Activated naive CD8-positive, alpha-beta T cell treated with anti-CD3 and anti-CD28 coated beads, Interleukin-2, amount 10 ng/mL, durations not matched to agents 7 days and 5 days (primary cell): ENCODE measurements around the gene F11R. TPM values are rescaled to one million over a fixed set of nuclear protein-coding genes. Genes with fewer than 3 reads are reported as not detected.
A peak's percentile ranks its signal among the peaks of the same experiment; 100 is the strongest.

ENCODE experiments used
- ATAC-seq: fragments of 150-1000 bp; cut with Tn5 transposase; one replicate; pipeline ENCODE4 v1.10.0; 2021; ENCODE audit warnings: low read depth, moderate library complexity
- POLR2A ChIA-PET: fragments of 350-600 bp; sonication (Branson Sonifier 250); formaldehyde crosslinking; loops from one replicate; lab custom pipeline; 2021; ENCODE audit warnings: antibody characterized with exemption; lab: Charles Lee
- DNase-seq: peaks from one replicate; pipeline ENCODE4 v3.0.0; 2021
- H3K27ac Mint-ChIP-seq: one replicate; pipeline ENCODE4 v1.8.0; 2022; ENCODE audit warnings: mild to moderate bottlenecking, mixed read lengths
- H3K27me3 Mint-ChIP-seq: one replicate; pipeline ENCODE4 v1.8.0; 2022; ENCODE audit warnings: mild to moderate bottlenecking, moderate library complexity, mixed read lengths
- H3K36me3 Mint-ChIP-seq: one replicate; pipeline ENCODE4 v1.8.0; 2021; ENCODE audit warnings: mild to moderate bottlenecking, mixed read lengths
- H3K4me1 Mint-ChIP-seq: one replicate; pipeline ENCODE4 v1.8.0; 2021; ENCODE audit warnings: mixed read lengths
- H3K4me3 Mint-ChIP-seq: one replicate; pipeline ENCODE4 v1.8.0; 2022; ENCODE audit warnings: mild to moderate bottlenecking, moderate library complexity, mixed read lengths
- H3K9me3 Mint-ChIP-seq: one replicate; pipeline ENCODE4 v1.8.0; 2021; ENCODE audit warnings: mixed read lengths
- total RNA-seq, 2 experiments: library from RNA; stranded (reverse); gene quantifications; one replicate each; pipeline ENCODE4 v1.2.3, GENCODE V29; 2021

Gene F11R
- total RNA-seq, 2 experiments from 2014 or later: 28.5 to 35.9 TPM

DNA sequence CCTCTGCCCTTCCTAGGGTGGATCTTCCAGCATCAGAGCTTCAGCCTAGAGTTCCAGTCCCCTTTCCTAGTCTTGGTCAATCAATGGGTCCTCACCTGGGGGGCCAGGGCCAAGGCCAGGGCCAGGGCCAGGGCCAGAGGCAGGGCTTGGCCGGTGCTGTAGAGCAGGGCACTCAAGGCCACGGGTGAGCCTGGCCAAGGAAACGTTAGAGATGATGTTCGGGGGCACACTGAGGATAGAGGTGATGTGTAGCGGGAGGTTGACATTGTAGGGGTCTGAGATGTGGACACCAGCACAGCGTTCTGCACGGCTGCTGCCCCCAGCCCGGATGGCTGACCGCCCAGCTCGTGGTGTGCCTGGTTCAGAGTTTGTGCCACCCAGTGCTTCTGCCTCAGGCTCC lies 30.3 kb upstream of the F11R start:
- DNase-seq (no peak), ATAC-seq (no peak)
- no peak overlapping the region for H3K27ac Mint-ChIP-seq
- POLR2A ChIA-PET: interaction anchor here (0.7 to 1.5 kb wide), 3 partner anchors 9 to 18 kb away, joined by 3 to 4 read pairs (median 4); partner anchors contain the start of gene ARHGAP30
- H3K27me3 Mint-ChIP-seq: no peaks in the 10 kb centered on the region
- H3K9me3 Mint-ChIP-seq: no peaks in the 10 kb centered on the region
- H3K36me3 Mint-ChIP-seq: peaks cover 35% of the 10 kb centered on the region
- H3K4me3 Mint-ChIP-seq: no peak overlapping the region
- peaks cover 29% of the 10 kb centered on the region for H3K4me1 Mint-ChIP-seq

DNA sequence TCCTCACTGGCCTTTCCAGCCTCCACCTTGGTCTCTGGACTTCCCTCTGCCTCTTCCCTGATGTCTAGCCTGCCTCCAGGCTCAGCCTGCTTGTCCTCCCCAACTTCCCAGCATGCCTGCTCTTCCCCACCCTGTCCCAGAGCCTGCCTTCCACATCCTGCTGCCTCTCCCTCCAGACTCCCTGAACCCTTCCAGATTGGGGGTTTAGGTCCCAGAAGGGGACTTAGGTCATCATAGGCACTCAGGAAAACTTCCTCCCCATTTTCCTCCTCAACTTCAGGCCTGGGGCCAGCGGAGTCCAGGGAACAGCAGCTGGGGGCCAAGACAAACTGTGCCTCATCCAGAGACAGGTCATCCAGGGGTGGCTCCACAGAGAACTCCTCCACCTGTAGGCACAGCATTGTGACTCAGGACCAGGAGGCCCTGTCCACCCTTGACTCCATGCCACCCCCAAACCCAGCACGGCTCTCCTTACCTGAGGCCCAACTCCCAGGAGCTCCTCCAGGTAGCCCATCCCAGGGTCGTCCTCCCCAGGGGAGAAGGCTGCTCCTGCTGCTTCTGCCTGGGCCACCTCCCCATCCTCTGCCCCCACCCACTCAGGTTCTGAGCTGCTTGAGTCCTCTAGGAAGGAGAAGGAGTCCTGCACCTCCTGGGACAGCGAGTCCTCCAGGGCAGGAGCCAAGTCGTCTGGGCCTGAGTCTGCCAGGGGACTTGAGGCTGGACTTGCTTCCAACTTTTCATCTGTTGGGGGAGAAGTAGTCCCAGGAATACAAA lies 28.2 kb upstream of the F11R start:
- Mint-ChIP-seq H3K9me3 (no peaks in the 10 kb centered on the region), H3K4me3 (no peak overlapping the region), H3K27me3 (no peaks in the 10 kb centered on the region), H3K36me3 (peaks cover 31% of the 10 kb centered on the region), H3K27ac (peak overlapping the region; percentile 66), H3K4me1 (peaks cover 31% of the 10 kb centered on the region)
- DNase-seq: no peak
- POLR2A ChIA-PET: interaction anchor here (1.2 to 1.4 kb wide), 3 partner anchors 13 to 48 kb away, joined by 4 to 8 read pairs (median 7); partner anchors contain the start of gene ARHGAP30
- ATAC-seq: no peak

DNA sequence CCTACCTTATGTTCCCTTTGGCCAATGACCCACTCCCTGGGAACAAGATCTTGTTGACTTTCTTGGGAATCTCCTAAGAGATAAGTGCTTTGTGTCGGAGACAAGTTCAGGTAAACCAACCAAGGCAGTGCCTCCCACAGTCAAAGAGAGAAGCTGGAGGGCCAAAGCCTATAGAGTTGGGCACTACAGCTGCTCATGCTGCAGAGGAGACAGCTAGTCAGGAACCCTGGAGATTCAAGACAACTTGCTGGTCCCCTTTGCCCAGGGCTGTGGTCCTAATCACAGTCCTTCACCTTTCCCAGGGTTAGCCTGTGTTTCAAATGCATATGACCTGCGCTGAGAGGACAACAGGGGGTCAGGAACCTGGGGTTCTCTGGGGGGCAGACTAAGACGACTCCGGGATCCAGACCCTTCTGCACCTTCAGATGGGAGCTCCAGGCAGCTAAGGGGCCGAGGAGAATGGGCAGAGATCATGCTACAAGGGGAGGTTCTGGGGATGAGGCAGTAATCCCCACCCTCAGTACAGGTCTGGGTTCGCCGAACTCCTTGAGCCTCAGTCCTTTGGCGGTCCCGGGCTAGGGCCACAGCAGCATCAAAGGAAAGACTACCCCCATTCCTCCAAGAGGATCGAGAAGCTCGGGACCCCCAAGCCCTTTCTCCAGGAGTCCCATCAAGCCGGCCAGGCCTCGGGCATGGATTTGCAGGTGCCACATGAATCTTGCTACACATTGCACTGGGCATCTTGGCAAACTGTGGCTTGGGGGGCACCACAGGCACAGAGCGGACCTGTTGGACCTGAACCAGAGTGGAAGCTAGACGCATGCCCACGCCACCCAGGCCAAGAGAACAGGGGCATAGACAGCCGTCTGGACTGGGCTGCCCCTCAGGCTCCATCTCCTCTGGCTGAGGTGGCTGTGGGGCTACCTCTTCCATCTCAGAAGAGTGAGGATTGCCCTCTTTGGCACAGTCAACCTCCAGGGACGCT lies 26.8 kb upstream of the F11R start:
- Mint-ChIP-seq H3K36me3 (peaks cover 27% of the 10 kb centered on the region), H3K27ac (peak overlapping the region; percentile 99), H3K4me3 (no peak overlapping the region), H3K27me3 (no peaks in the 10 kb centered on the region), H3K9me3 (no peaks in the 10 kb centered on the region), H3K4me1 (peaks cover 32% of the 10 kb centered on the region)
- DNase-seq: peak; percentile 37
- no peak for ATAC-seq
- POLR2A ChIA-PET: interaction anchor here (1.2 to 5.1 kb wide), 7 partner anchors 7 to 51 kb away, joined by 4 to 159 read pairs (median 18); partner anchors contain the start of genes ARHGAP30, F11R, KLHDC9 and TSTD1

DNA sequence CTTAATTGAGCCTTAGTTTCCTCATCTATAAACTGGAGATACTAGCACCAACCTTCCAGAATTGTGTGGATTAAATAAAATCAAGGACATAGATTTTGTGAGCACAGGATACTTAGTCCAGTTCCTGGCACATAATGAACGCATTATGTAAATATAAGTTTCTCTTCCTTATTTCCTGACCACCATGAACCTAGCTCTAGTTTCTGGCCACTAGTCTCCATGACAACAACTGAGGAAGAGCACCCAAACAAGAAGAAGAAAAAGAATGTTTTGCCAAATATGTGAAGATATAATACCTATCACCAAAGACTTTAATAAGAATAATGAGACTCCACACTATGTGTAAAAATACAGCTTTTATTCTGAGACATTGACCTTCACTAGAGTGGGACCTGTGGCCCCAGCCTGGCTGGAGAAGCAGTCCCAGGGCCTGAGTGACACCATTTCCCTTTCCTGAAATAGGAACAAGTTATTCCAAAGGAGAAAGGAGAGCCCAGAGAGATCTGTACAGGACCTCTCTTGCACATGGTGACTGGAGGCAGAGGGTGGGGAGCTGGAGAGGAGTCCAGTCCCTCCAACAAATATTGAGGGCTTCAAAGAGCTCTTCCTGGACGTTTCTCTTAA lies 25.8 kb upstream of the F11R start:
- Mint-ChIP-seq H3K27me3 (no peaks in the 10 kb centered on the region), H3K9me3 (no peaks in the 10 kb centered on the region), H3K4me3 (peak overlapping the region; percentile 93), H3K4me1 (peaks cover 33% of the 10 kb centered on the region), H3K36me3 (peaks cover 25% of the 10 kb centered on the region), H3K27ac (peak overlapping the region; percentile 99)
- ATAC-seq: no peak
- POLR2A ChIA-PET: interaction anchor here (0.6 to 5.1 kb wide), 16 partner anchors 8 to 130 kb away, joined by 3 to 159 read pairs (median 11); partner anchors contain the start of genes ARHGAP30, B4GALT3, DEDD and F11R
- no peak for DNase-seq

DNA sequence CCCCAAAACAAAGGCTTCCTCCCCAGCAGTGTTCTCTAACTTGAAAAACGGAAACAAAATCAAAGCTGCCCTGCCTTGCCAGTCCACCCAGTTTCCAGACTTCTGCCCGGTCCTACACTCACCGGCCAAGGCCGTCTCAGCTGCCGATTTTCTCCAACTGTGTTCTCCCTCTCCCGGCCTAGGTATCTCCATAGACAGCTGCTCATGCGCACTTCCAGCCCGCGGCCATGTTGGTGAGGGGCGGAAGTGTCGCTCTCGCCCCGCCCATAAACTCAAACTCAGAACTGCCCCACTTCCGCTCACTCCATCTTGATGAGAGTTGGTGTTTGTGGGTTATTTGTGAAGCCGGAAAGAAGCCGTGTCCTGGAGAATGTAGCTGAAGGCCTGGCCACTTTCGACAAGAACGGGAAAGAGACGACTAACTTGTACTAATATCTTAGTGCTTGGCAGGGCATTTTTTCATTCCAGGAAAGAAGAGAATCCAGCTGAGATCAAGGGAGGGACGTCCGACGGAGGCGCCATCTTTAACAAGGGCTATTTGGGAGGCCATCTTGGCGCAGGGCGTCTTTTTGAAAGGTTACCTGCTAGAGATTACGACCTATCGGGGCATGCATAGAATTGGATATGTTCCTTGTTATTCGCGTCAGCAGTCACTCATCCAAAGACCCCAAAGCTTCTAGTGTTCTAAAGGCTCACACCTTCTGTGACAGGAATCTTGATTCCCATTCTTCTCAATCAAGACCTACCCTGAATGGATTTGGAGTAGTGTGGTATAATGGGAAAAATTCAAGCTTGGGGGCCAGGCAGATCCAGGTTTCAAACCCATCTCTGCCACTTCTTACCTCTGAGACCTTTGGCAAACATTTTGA lies 25.0 kb upstream of the F11R start, which contains the start of gene USF1:
Gene USF1, minus strand, starts transcription at position 242 of the 869 bp plus-strand sequence. CDS start 2,702 bp downstream, outside the sequence.
- peak; percentile 93 for DNase-seq
- Mint-ChIP-seq H3K27ac (peak within 1 kb of the TSS; percentile 99), H3K4me1 (peaks cover 36% of the 10 kb centered on the region), H3K27me3 (no peaks in the 10 kb centered on the region), H3K4me3 (peak within 1 kb of the TSS; percentile 93), H3K9me3 (no peaks in the 10 kb centered on the region), H3K36me3 (peaks cover 27% of the 10 kb centered on the region)
- peak; percentile 73 for ATAC-seq
- POLR2A ChIA-PET: interaction anchor here (0.6 to 5.1 kb wide), 23 partner anchors 8 to 783 kb away, joined by 3 to 159 read pairs (median 5); partner anchors contain the start of genes ARHGAP30, B4GALT3, CD48 and DEDD

DNA sequence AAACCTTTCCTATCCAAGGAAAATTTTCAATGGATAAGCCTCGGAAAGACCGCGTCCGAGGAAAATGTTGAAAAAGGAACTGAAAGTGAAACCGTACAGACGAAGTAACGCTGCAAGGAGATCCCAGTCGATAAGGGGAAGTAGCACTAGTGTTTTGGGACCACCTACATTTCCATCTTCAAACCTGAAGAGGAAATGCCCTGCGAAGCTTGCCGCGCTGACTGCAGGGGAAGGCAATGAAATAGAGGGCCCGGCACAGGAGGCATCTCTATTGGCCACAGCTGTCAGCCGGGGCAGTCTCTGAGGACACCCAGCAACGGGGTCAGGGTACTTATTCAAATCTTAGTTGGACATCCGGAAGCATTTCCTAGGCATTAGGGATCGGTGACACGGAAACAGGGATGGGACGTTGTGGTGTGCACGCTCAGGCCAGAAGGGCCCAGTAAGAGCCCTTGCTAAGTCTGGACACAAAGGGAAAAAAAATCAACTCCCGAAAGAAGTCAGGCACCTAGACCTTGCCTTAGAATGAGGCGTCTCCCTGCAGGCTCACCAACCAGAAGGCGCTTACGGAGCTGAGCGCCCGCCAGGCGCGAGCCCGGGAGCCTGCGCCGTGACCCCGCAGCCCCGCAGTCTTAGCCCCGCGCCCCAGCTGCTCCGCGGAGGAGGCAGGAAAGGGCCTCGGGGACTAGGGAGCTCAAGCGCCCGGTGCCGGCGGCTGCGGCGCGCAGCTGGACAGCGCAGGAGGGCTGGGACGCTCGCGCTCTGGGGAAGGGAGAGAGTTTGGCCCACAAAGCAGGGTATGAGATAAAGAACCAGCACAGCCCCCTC lies 24.2 kb upstream of the F11R start:
- peak; percentile 65 for ATAC-seq
- Mint-ChIP-seq H3K4me1 (peaks cover 36% of the 10 kb centered on the region), H3K36me3 (peaks cover 31% of the 10 kb centered on the region), H3K27ac (peak overlapping the region; percentile 99), H3K4me3 (peak overlapping the region; percentile 93), H3K9me3 (no peaks in the 10 kb centered on the region), H3K27me3 (no peaks in the 10 kb centered on the region)
- peak; percentile 76 for DNase-seq
- POLR2A ChIA-PET: interaction anchor here (0.6 to 5.1 kb wide), 23 partner anchors 10 to 334 kb away, joined by 3 to 159 read pairs (median 5); partner anchors contain the start of genes ARHGAP30, B4GALT3, CD48 and DEDD

DNA sequence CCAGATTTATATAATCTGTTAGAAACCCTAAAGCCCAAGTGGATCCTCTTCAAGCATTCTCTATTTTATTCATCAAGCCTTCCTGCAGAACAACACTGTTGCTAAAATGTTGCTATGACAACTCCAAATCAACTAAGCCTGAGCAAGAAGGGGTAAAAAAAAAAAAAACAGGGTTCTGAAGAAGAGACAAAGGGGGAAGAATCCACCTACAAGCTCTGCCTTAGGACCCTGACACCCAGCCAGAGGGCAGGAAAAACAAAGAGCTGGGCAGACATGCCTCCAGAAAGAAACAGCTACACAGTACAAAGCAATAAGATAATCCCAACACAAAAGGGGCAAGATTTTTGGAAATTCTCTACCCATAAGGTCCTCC lies 23.6 kb upstream of the F11R start:
- H3K4me3 Mint-ChIP-seq: peak overlapping the region; percentile 93
- H3K27ac Mint-ChIP-seq: peak overlapping the region; percentile 99
- POLR2A ChIA-PET: interaction anchor here (0.6 to 5.1 kb wide), 15 partner anchors 11 to 331 kb away, joined by 3 to 159 read pairs (median 7); partner anchors contain the start of genes ARHGAP30, B4GALT3, DEDD and F11R
- H3K4me1 Mint-ChIP-seq: peaks cover 39% of the 10 kb centered on the region
- ATAC-seq: no peak
- no peaks in the 10 kb centered on the region for H3K9me3 Mint-ChIP-seq
- peaks cover 30% of the 10 kb centered on the region for H3K36me3 Mint-ChIP-seq
- H3K27me3 Mint-ChIP-seq: no peaks in the 10 kb centered on the region
- DNase-seq: no peak

DNA sequence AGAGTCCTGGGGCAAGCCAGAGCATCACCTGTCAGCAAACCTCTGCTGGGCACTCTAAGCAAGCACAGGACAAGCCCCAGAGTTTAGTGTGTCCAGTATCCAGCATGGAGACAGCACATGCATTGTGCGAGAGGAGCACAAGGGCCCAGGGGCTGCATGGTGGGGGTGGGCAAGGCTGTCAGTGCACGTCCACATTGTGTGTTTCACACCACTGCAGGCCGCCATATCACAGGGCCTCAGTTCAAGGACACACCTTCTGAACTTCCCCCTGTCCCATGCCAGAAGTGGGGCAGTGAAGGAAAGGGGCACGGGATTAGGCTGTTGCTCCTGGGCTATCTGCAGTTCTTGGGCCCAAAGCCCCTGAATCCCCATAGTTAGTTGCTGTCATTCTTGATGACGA lies 18.6 kb upstream of the F11R start:
- H3K36me3 Mint-ChIP-seq: peaks cover 26% of the 10 kb centered on the region

DNA sequence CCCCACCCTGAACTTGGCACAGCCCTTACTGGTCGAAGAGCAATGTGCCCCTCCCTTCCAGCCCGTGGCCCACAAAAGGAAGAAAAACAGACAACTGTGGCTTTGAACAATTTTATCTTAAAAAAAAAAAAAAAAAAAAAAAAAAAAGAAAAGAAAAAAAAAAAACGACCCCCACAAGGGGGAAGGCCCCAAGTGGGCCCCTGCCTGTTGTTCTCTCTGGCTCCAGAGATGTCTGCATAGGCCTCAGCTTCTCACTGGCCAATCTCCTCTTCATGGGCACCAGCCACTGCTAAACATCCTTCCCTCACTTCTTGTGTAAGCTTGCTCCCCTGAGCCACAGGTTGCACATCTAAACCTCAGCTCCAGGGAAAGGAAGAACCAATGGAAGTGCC lies 18.2 kb upstream of the F11R start:
- ATAC-seq: no peak
- no peak for DNase-seq
- Mint-ChIP-seq H3K4me3 (peak overlapping the region; percentile 93), H3K27ac (peak overlapping the region; percentile 90), H3K27me3 (no peaks in the 10 kb centered on the region), H3K4me1 (peaks cover 34% of the 10 kb centered on the region), H3K36me3 (peaks cover 26% of the 10 kb centered on the region), H3K9me3 (no peaks in the 10 kb centered on the region)
- POLR2A ChIA-PET: interaction anchor here (0.6 to 3.6 kb wide), 13 partner anchors 8 to 393 kb away, joined by 3 to 35 read pairs (median 6); partner anchors contain the start of genes ARHGAP30, DEDD, F11R and NIT1

More for the DNA sequence above, 18.6 kb upstream of the F11R start:
- Mint-ChIP-seq H3K27ac (peak overlapping the region; percentile 80), H3K4me1 (peaks cover 36% of the 10 kb centered on the region), H3K9me3 (no peaks in the 10 kb centered on the region), H3K27me3 (no peaks in the 10 kb centered on the region), H3K4me3 (peak overlapping the region; percentile 73)
- POLR2A ChIA-PET: interaction anchor here (0.7 to 3.6 kb wide), 7 partner anchors 18 to 393 kb away, joined by 5 to 35 read pairs (median 9); partner anchors contain the start of genes ARHGAP30, F11R, NIT1 and PFDN2
- peak; percentile 35 for DNase-seq
- ATAC-seq: no peak

DNA sequence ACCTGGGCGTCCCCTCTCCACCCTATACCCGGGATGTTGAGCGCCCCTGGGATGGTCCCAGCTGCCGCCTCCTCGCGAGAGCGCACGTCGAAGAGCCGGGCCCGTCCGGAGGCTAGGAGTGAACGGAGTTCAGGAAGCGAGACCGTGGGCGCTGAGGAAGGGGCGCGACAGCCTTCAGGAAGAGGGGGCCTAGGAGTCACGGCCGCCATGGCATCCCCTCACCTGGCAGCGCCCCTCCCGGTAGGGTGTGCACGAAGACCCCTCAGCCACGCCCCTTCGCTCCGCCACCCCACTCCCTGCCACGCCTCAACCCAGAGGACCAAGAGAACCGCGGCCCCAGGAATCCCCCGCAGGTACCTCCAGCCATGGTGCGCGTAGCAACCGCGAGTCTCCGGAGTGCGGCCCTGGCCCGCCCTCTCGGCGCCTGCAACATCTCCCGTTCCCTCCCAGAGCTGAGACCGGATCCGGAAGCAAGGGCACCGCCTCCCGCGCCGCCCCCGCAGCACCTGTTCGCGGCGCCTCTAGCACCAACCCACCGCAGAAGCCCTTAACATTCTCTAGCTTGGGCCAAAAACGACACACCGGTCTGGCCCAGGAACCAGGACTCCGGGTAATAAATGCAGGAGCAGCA lies 17.7 kb upstream of the F11R start, which contains the start of gene TSTD1:
Gene TSTD1, minus strand, starts transcription at position 442 of the 631 bp plus-strand sequence. Its CDS starts 75 bp downstream, at position 367.
- ATAC-seq: peak; percentile 88
- Mint-ChIP-seq H3K9me3 (no peaks in the 10 kb centered on the region), H3K36me3 (peaks cover 26% of the 10 kb centered on the region), H3K4me1 (peaks cover 32% of the 10 kb centered on the region), H3K27ac (peak within 1 kb of the TSS; percentile 90), H3K4me3 (peak within 1 kb of the TSS; percentile 93), H3K27me3 (no peaks in the 10 kb centered on the region)
- DNase-seq: peak; percentile 88
- POLR2A ChIA-PET: interaction anchor here (0.6 to 3.6 kb wide), 12 partner anchors 9 to 331 kb away, joined by 3 to 35 read pairs (median 5); partner anchors contain the start of genes ARHGAP30, DEDD, F11R and NIT1
